ENCODE measurements around the gene PAK1. TPM values are rescaled to one million over a fixed set of nuclear protein-coding genes. Genes with fewer than 3 reads are reported as not detected.

Gene PAK1
- polyA plus RNA-seq, 1 donor (not counting 4 experiments of a cell fraction or from before 2014, with no cell fraction given), result 78.2 TPM

GRCh38 chr11:77303328-77303727 lies 170.6 kb downstream of the PAK1 start:
- no peaks in the 10 kb centered on the region for H3K9me1 ChIP-seq (ENCODE audit: control insufficient read depth, extremely low read depth, insufficient read depth, low read length)
- no peaks in the 10 kb centered on the region for H3K27me3 ChIP-seq (ENCODE audit: control insufficient read depth, extremely low read depth, insufficient read depth, low read length)
- TF ChIP-seq CTCF (optimal IDR thresholded peaks at IDR 0.05 in 1 of 3, IDR thresholded peaks at IDR 0.05 in 1 of 3, conservative IDR thresholded peaks at IDR 0.05 in 1 of 3; ENCODE audit: extremely low read depth in 1 of 3, insufficient read depth in 2 of 3, low read length in 3 of 3) (no peak), EZH2 (IDR thresholded peaks at IDR 0.05; ENCODE audit: low read length) (no peak)
- H4K20me1 ChIP-seq (ENCODE audit: control insufficient read depth, extremely low read depth, insufficient read depth, low read length), result no peaks in the 10 kb centered on the region
- H2AFZ ChIP-seq (ENCODE audit: control insufficient read depth, low read length), result no peak overlapping the region
- H3K4me2 ChIP-seq (ENCODE audit: control insufficient read depth, extremely low read depth, insufficient read depth, low read depth, low read length), result no peak overlapping the region
- dilution Hi-C loops (cut with MboI; ENCODE audit: extremely low pct_ligation_motif_present, low sequenced_read_pairs), result no loop called here
- H3K9ac ChIP-seq (ENCODE audit: control insufficient read depth, extremely low read depth, insufficient read depth, low read length), result no peak overlapping the region
- peaks cover 12% of the 10 kb centered on the region for H3K4me1 ChIP-seq (ENCODE audit: control insufficient read depth, extremely low read depth, insufficient read depth, low read length)
- no peaks in the 10 kb centered on the region for H3K79me2 ChIP-seq (ENCODE audit: control insufficient read depth, insufficient read depth, low read length)
- H3K36me3 ChIP-seq (ENCODE audit: control insufficient read depth in 2 of 2, extremely low read depth in 1 of 2, insufficient read depth in 2 of 2, low read length in 2 of 2), result no peaks in the 10 kb centered on the region
- FAIRE-seq (no peak), DNase-seq (ENCODE audit: low read depth, low spot score) (no peak)
- H3K27ac ChIP-seq (ENCODE audit: control insufficient read depth, insufficient read depth, low read length), result no peak overlapping the region
- H3K9me3 ChIP-seq (ENCODE audit: control insufficient read depth, low read depth, low read length), result no peaks in the 10 kb centered on the region
- no peak overlapping the region for H3K4me3 ChIP-seq (ENCODE audit: control insufficient read depth in 2 of 3, extremely low read depth in 1 of 3, insufficient read depth in 2 of 3, low read depth in 1 of 3, low read length in 3 of 3)

- Histone ChIP-seq H3K36me3 (ENCODE audit: control insufficient read depth in 2 of 2, extremely low read depth in 1 of 2, insufficient read depth in 2 of 2, low read length in 2 of 2) (no peaks in the 10 kb centered on the region), H3K27me3 (ENCODE audit: control insufficient read depth, extremely low read depth, insufficient read depth, low read length) (no peaks in the 10 kb centered on the region), H2AFZ (ENCODE audit: control insufficient read depth, low read length) (no peak overlapping the region), H3K9me3 (ENCODE audit: control insufficient read depth, low read depth, low read length) (no peaks in the 10 kb centered on the region), H4K20me1 (ENCODE audit: control insufficient read depth, extremely low read depth, insufficient read depth, low read length) (no peaks in the 10 kb centered on the region), H3K4me2 (ENCODE audit: control insufficient read depth, extremely low read depth, insufficient read depth, low read depth, low read length) (no peak overlapping the region), H3K9me1 (ENCODE audit: control insufficient read depth, extremely low read depth, insufficient read depth, low read length) (no peaks in the 10 kb centered on the region), H3K4me1 (ENCODE audit: control insufficient read depth, extremely low read depth, insufficient read depth, low read length) (peaks cover 12% of the 10 kb centered on the region), H3K27ac (ENCODE audit: control insufficient read depth, insufficient read depth, low read length) (no peak overlapping the region), H3K9ac (ENCODE audit: control insufficient read depth, extremely low read depth, insufficient read depth, low read length) (no peak overlapping the region), H3K79me2 (ENCODE audit: control insufficient read depth, insufficient read depth, low read length) (no peaks in the 10 kb centered on the region), H3K4me3 (ENCODE audit: control insufficient read depth in 2 of 3, extremely low read depth in 1 of 3, insufficient read depth in 2 of 3, low read depth in 1 of 3, low read length in 3 of 3) (no peak overlapping the region)
- no peak for TF ChIP-seq CTCF (optimal IDR thresholded peaks at IDR 0.05 in 1 of 3, IDR thresholded peaks at IDR 0.05 in 1 of 3, conservative IDR thresholded peaks at IDR 0.05 in 1 of 3; ENCODE audit: extremely low read depth in 1 of 3, insufficient read depth in 2 of 3, low read length in 3 of 3)
- no peak for TF ChIP-seq EZH2 (IDR thresholded peaks at IDR 0.05; ENCODE audit: low read length)
- DNase-seq (ENCODE audit: low read depth, low spot score) (no peak), FAIRE-seq (no peak)
- dilution Hi-C loops (cut with MboI; ENCODE audit: extremely low pct_ligation_motif_present, low sequenced_read_pairs), result no loop called here
Observed at GRCh38 chr11:77302752-77303151, 171.1 kb downstream of the PAK1 start.
